GM19463 (cell line): ENCODE data around the gene PLEKHG4B.
"Not testable (repeated sequence)": the region's sequence is repeated elsewhere in the genome, so short reads cannot be mapped to it uniquely, and the experiment has no call there.

Source experiments
- ATAC-seq: cut with Tn5 transposase; IDR thresholded peaks from one replicate; pipeline ENCODE4 v1.9.1; 2021; ENCODE audit warnings: mild to moderate bottlenecking, moderate library complexity; ENCODE audit not compliant: unreplicated experiment

Gene PLEKHG4B

DNA sequence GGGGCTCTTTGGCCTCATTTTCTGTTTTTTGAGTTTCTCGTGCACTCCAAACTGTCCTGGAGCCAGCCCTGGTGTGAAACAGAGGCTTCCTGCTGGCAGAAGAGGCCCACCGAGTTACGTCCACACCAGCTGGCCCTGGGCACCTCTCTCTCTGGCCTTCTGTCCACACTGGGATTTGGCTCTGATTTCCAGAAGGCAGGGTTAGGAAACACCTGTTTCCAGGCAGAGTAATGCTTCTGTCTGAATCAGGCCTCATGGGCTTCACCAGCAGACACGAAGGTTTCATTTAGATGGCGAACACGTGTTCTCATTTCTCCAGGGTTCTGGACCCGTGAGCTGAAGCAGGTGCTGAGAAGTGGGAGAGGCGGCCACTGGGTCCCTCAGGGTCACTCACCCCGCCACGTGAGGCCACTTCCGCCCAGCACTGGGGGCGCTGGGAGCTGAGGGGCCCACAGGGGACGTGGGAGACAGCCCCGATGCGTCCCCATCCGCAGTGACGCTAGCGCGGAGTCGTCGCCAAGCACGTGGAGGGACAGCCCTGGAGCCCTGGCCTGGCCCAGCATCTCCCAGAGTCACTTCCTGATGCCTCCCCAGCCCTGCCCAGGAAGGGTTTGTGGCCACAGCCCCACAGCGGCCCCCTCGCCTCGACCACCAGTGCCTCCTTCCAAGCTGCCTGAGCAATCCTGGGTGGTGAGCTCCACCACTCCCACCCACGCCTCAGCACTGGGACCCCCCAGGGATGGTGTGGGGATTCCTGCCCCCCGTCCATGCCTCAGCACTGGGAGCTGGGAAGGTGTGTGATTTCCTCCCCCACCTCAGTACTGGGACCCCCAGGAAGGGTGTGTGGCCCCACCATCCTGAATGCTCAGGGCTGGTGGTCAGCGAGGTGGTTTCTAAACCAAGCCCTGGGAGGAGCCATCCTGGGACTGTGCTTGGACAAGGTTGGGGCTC is 94.4 kb downstream of the PLEKHG4B start:
- ATAC-seq = no peak

GRCh38 chr5:187042-187431 is 95.1 kb downstream of the PLEKHG4B start:
- ATAC-seq = no peak

GRCh38 chr5:187617-188451 is 95.9 kb downstream of the PLEKHG4B start:
- no peak for ATAC-seq

DNA sequence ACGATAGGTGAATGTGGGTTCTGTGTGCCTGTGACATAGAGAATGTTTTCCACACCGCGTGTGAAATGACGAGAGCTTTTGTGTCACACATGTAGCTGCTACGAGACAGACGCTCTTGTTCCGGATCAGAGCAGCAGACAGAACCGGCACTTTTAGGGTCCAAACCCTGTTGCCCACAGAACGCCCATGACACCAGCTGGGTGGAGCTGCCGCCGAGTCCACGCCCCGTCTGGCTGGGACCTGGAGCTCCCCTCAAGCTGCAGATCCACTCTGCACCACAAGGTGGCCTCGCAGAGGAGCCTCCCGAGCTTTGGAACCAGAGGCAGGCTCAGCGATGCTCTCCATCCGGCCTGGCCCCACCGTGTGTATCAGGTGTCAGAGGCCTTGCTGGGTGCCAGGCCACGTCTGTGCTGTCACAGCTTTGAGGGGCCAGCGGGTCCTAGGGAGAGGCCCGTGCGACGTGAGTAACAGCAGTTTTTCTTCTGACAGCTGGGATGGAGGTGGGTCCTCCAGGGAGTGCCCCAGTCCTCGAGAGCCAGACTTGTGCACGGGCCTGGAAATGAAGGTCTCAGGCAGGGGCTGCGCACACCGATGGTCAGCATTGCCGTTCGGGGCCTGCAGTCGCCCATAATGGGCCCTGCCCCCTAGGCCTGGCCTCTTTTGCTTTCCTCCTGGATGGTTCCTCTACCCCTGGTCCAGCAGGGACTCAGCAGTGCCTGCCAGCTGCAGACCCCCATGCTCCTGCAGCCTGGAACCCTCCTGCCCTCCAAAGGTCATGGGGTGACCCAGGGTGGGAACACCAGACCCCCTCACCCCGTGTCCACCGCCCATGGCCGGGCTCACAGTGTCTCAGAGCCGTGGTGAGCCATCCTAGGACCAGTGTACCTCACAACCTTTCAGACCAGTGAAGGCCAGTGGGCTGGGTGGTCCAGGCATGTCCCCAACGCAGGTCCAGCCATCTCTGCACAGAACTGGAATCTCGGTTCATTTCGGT is 96.8 kb downstream of the PLEKHG4B start:
- ATAC-seq = peak; percentile 70

DNA sequence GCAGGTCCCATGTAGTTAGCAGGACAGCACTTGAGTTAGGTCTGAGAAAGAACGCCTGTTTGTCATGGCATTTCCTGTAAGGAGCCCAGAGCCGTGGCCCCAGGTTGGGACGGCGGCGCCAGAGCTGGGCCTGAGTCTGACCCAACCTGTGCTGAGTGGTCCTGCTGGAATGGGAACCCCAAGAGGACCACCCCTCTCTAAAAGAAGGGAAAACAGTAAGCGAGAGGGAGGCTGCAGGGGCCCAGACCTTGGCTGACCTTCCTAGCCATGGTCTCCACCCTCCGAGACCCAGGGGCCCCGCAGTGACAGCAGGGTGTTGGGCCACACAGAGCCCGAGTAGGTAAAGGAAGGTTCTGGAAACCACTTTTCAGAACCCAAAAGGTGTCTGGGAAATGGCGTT is 97.5 kb downstream of the PLEKHG4B start:
- no peak for ATAC-seq

DNA sequence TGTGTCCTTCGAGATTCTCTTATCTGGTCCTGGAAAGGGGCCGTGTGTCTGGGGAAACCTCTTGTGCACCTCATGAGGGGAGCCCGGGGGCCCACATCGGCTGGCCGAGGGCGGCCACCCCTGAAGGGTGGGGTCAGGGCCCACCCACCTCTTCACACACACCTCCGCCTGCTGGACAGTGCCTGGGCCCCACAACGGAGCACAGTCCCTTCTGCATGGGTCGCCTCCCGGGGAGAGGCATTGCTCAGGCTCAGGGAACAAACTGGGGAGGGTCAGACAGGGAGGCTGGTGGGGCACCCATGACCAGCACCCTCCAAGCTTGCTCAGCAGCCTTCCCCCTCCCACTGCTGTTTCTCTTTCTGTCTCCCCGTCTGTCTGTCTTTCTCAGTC is 98.0 kb downstream of the PLEKHG4B start:
- no peak for ATAC-seq

DNA sequence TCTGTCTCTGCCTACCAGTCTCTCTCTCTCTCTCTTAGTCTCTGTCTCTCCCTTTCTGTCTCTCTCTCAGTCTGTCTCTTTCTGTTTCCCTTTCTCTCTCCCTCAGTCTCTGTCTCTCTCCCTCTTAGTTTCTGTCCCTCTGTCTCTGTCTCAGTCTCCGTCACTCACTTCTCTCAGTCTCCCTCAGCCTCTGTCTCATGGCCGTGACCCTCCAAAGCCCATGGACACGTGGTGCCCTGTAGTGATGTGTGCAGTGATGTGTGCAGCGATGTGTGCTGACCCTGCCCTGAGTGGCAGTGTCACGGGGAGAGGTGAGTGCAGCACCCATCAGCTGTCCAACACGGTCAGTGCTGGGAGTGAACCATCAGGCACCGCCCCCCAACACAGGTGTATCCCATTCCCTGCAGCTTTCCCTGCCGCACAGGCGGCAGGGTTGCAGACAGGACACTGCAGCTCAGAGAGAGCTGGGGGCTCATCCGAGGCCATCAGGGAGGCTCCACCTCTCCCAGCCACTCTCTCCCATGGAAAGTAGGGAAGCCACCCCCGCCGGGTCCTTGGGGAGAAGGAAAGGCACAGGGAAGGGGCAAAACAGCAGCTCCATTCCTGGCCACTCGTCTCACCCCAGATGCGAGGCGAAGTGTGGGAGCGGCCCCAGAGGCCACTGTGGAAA is 98.5 kb downstream of the PLEKHG4B start:
- peak; percentile 24 for ATAC-seq

DNA sequence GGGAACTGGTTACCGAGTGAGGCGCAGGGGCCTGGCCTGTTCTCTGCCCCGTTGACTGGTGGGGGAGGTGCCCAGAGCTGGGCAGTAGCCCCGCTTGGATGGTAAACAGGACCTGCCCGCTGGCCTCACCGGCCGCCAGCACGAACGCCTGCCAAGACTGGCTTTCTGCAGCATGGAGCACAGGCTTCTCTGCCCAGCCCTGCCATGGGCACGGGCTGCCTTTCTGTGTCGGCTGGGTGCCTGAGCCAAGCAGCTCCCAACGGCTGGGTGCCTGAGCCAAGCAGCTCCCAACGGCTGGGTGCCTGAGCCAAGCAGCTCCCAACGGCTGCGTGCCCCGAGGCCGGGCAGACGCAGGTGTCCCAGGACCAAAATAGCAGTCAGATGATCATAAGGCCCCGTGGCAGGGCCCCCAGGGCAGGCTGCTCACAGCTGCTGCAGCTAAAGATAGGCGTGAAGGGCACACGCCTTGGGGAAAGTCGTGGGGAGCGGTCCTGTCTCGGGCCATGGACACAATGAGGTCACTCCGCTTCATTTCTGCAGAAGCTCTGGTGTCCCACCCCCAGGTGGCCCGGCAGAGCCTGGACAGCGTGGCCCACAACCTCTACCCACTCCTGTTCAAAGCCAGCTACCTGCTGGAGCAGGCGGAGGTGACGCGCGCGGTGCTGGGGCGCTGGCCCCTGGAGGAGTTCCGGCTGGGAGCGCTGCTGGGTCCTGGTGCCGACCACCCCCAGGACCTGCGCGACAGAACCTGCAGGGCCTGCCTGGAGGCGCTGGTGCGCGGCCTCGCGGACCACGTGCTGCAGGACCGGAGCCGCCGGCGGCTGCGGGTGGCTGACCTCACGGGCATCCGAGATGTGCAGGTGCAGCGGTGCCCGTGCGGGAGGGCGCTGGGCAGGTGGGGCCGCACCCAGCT is 99.3 kb downstream of the PLEKHG4B start, which contains the start of gene LRRC14B:
TSS of gene LRRC14B (plus strand) at position 460 of the 913 bp plus-strand sequence. CDS start at position 504, 44 bp downstream.
- peak; percentile 39 for ATAC-seq

GRCh38 chr5:191949-192690 is 100.2 kb downstream of the PLEKHG4B start:
- ATAC-seq = no peak

GRCh38 chr5:192691-192969 is 100.7 kb downstream of the PLEKHG4B start:
- ATAC-seq = no peak

DNA sequence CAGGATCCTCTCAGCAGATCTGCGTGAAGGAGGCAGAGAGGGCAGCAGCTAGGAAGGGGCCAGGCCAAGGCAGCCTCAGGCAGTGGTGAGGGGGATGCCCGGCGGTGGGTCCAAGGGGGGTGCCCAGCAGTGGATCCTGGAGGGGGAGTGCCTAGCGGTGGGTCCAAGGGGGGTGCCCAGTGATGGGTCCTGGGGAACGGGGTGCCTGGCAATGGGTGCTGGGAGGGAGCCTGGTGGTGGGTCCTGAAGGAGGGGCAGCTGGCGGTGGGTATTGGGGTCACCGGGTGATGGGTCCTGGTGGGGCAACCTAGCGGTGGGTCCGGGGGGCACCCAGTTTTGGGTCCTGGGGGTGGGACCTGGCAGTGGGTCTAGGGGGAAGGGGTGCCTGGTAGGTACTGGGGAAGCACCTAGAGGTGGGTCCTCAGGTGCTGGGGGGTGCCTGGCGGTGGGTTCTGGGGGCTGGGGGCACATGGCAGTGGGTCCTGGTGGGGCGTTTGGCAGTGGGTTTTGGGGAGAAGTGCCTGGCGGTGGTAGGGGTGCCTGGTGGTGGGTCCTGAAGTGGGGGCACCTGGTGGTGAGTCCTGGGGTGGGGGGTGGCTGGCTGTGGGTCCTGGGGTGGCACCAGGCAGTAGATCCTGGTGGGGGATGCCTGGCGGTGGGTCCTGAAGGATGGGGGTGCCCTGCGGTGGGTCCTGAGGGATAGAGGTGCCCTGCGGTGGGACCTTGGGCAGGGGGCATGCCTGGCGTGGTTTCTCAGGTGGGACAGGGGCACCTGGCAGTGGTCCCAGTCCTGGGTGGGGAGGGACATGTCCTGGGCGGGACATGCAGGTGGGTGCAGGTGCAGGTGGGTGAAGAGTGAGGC is 101.2 kb downstream of the PLEKHG4B start:
- ATAC-seq = no peak

DNA sequence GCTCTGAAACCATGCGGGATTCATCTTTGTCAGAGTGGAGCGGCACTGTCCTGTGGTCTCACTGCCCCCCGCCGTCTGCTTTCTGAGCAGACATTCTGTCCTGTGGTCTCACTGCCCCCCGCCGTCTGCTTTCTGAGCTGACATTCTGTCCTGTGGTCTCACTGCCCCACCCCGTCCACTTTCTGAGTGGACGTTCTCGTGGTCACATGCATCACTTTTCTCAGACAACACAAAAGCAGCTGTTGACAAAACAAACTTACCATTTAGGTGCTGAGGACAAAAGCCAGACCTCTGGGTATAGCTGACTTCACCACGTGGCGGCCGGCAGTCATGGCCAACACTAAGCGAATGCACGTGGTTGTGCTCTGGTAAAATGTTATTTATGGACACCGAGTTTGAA is 102.1 kb downstream of the PLEKHG4B start:
- no peak for ATAC-seq

DNA sequence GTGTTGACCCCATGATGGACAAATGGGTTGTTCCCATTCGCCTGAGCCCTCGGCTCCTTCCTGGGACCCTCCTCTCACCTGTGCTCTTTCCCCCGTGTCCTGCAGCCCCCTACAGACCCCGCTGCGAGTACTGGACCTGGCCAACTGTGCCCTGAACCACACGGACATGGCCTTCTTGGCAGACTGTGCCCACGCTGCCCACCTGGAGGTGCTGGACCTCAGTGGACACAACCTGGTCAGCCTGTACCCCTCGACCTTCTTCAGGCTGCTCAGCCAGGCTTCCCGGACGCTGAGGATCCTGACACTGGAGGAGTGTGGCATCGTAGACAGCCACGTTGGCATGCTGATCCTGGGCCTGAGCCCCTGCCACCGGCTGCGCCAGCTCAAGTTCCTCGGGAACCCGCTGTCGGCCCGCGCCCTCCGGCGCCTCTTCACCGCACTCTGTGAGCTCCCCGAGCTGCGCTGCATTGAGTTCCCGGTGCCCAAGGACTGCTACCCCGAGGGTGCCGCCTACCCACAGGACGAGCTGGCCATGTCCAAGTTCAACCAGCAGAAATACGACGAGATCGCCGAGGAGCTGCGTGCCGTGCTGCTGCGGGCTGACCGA is 102.7 kb downstream of the PLEKHG4B start:
- no peak for ATAC-seq

- ATAC-seq = no peak
These were observed 103.6 kb downstream of the PLEKHG4B start for GRCh38 chr5:195401-196160.

DNA sequence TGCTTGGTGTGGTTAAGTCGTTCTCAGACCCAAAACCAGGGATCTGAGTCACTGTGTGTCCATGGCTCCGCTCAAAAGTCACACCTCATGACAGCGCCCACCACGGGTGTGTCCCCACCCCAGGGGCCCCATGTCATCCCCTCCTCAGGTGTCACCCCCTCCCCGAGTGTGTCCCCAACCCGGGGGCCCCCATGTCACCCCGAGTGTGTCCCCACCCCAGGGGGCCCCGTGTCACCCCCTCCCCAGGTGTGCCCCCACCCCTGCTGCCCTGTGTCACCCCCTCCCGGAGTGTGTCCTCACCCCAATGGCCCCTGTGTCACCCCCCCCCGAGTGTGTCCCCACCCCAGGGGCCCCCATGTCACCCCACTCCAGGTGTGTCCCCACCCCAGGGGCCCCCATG is 104.4 kb downstream of the PLEKHG4B start:
- no peak for ATAC-seq

DNA sequence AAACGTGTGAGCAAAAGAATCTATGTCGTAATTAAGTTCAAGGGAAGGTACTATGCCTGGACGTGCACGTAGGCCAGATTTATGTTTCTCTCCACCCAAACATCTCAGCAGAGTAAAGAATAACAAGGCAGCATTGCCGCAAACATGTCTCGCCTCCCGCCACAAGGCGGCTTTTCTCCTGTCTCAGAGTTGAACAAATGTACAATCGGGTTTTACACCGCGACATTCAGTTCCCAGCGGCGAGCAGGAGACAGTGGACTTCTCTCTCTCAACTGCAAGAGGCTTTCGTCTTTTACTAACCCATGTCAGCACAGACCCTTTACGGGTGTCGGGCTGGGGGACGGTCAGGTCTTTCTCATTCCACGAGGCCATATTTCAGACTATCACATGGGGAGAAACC is 105.1 kb downstream of the PLEKHG4B start:
- not testable (repeated sequence) for ATAC-seq
